B cell (primary cell): ENCODE results near the gene UBE2R2. TPM values are rescaled to one million over a fixed set of nuclear protein-coding genes. Genes with fewer than 3 reads are reported as not detected.

Experiments used
- ATAC-seq: fragments of 200-7000 bp; cut with Tn5 transposase; one replicate; pipeline ENCODE4 v1.10.0; 2021; ENCODE audit warnings: low read depth, mild to moderate bottlenecking, moderate number of reproducible peaks, moderate library complexity
- CTCF ChIA-PET: fragments of 350-600 bp; sonication (Branson Sonifier 250); formaldehyde crosslinking; loops from one replicate; lab custom pipeline; 2021; ENCODE audit warnings: antibody characterized with exemption, inconsistent platforms; lab: Charles Lee
- POLR2A ChIA-PET: fragments of 350-600 bp; sonication (Branson Sonifier 250); formaldehyde crosslinking; loops from one replicate; lab custom pipeline; 2021; ENCODE audit warnings: antibody characterized with exemption; lab: Charles Lee
- DNase-seq: peaks from one replicate; pipeline ENCODE4 v3.0.0; 2013
- H2AFZ ChIP-seq: 2 replicates; pipeline ENCODE4 v1.6.1; 2012; ENCODE audit warnings: mild to moderate bottlenecking, low read depth, low read length; ENCODE audit not compliant: insufficient read depth, poor library complexity, severe bottlenecking
- H3K27ac ChIP-seq, 2 donors: 1 replicate in 1 of 2; 2 replicates in 1 of 2; pipeline ENCODE4 v1.5.1; 2012 to 2013; ENCODE audit warnings: low read length in 2 of 2, mild to moderate bottlenecking in 2 of 2, moderate library complexity in 1 of 2
- H3K27me3 ChIP-seq, 4 experiments: fragments of 200-600 bp in 1 of 4; sonication (generic) in 1 of 4; replicated peaks in 1 of 4; 1 replicate in 2 of 4; 2 replicates in 2 of 4; pipeline versions ENCODE4 v1.6.1 to v1.7.0; 2013 to 2016; ENCODE audit warnings: low read length in 3 of 4, mild to moderate bottlenecking in 2 of 4, mixed read lengths in 1 of 4, moderate library complexity in 1 of 4; ENCODE audit not compliant: insufficient read depth in 4 of 4, control insufficient read depth in 3 of 4; ENCODE audit errors: control extremely low read depth in 1 of 4
- H3K36me3 ChIP-seq, 2 experiments: replicated peaks in 1 of 2; 1 replicate in 1 of 2; 2 replicates in 1 of 2; pipeline versions ENCODE4 v1.6.1 to v1.7.1; 2013; ENCODE audit warnings: low read length in 1 of 2; ENCODE audit not compliant: insufficient read depth in 2 of 2, control insufficient read depth in 1 of 2; ENCODE audit errors: control extremely low read depth in 1 of 2, extremely low read depth in 1 of 2
- H3K4me1 ChIP-seq, 2 donors: fragments of 200-600 bp in 1 of 2; sonication (generic) in 1 of 2; 1 replicate in 1 of 2; 2 replicates in 1 of 2; pipeline versions ENCODE4 v1.5.1 to v1.6.1; 2013 to 2017; ENCODE audit warnings: low read length in 2 of 2; ENCODE audit not compliant: control insufficient read depth in 2 of 2, insufficient read depth in 2 of 2
- H3K4me2 ChIP-seq: replicated peaks from 2 replicates; pipeline ENCODE3; 2012; ENCODE audit warnings: mild to moderate bottlenecking, low read depth, low read length; ENCODE audit not compliant: poor library complexity, severe bottlenecking
- H3K4me3 ChIP-seq, 5 experiments: fragments of 200-600 bp in 1 of 5; sonication (generic) in 1 of 5; 1 replicate in 3 of 5; 2 replicates in 2 of 5; pipeline versions ENCODE4 v1.5.1 to v1.7.0; 2011 to 2016; ENCODE audit warnings: low read length in 4 of 5, mild to moderate bottlenecking in 4 of 5, low read depth in 2 of 5, control low read depth in 1 of 5, moderate library complexity in 1 of 5; ENCODE audit not compliant: insufficient read depth in 1 of 5; ENCODE audit errors: control extremely low read depth in 1 of 5, extremely low read depth in 1 of 5
- H3K79me2 ChIP-seq: fragments of 200-600 bp; sonication (generic); one replicate; pipeline ENCODE4 v1.6.0; 2016; ENCODE audit warnings: low read length; ENCODE audit not compliant: control insufficient read depth, insufficient read depth
- H3K9ac ChIP-seq: fragments of 200-600 bp; sonication (generic); 2 replicates; pipeline ENCODE4 v1.6.1; 2017; ENCODE audit warnings: mild to moderate bottlenecking, low read length, moderate library complexity
- H3K9me3 ChIP-seq, 3 donors: one replicate each; pipeline versions ENCODE4 v1.6.1 to v1.7.1; 2013; ENCODE audit warnings: low read length in 2 of 3; ENCODE audit not compliant: control insufficient read depth in 2 of 3, insufficient read depth in 1 of 3; ENCODE audit errors: control extremely low read depth in 1 of 3
- H4K20me1 ChIP-seq: 2 replicates; pipeline ENCODE4 v1.6.0; 2012; ENCODE audit warnings: mild to moderate bottlenecking, low read length; ENCODE audit not compliant: insufficient read depth, control insufficient read depth, poor library complexity, severe bottlenecking
- H3K27ac Mint-ChIP-seq: one replicate; pipeline ENCODE4 v1.8.0; 2021; ENCODE audit warnings: mixed read lengths
- H3K27me3 Mint-ChIP-seq: one replicate; pipeline ENCODE4 v1.8.0; 2021; ENCODE audit warnings: mixed read lengths
- H3K4me1 Mint-ChIP-seq: one replicate; pipeline ENCODE4 v1.8.0; 2021; ENCODE audit warnings: mixed read lengths
- H3K4me3 Mint-ChIP-seq: one replicate; pipeline ENCODE4 v1.8.0; 2021; ENCODE audit warnings: mixed read lengths
- H3K9me3 Mint-ChIP-seq: one replicate; pipeline ENCODE4 v1.8.0; 2022; ENCODE audit warnings: mixed read lengths; ENCODE audit not compliant: insufficient read depth
- CTCF ChIP-seq: fragments of 200-600 bp; IDR thresholded peaks from one replicate; pipeline ENCODE4 v1.8.0; 2022; ENCODE audit warnings: antibody characterized with exemption, mild to moderate bottlenecking
- EZH2 ChIP-seq: IDR thresholded peaks from 2 replicates; pipeline ENCODE4 v1.6.1; 2012; ENCODE audit warnings: borderline replicate concordance, low read depth, mild to moderate bottlenecking, moderate library complexity, low read length; ENCODE audit not compliant: insufficient read depth, poor library complexity, severe bottlenecking
- WGBS: methylation state at CpG from one replicate; pipeline ENCODE4 v1.1.5; 2013; ENCODE audit warnings: missing lambda C conversion rate; ENCODE audit not compliant: insufficient coverage; 5-methylcytosine and 5-hydroxymethylcytosine counted together
- intact Hi-C: fragments of 100-400 bp; cut with micrococcal nuclease; formaldehyde crosslinking; loops from one replicate; pipeline ENCODE4 v1.10.0; 2022
- polyA plus RNA-seq: library from polyadenylated mRNA; depleted of rRNA; stranded (reverse); fragments of >200 nt; gene quantifications from 2 replicates; pipeline ENCODE4 v1.2.3, GENCODE V29; 2012
- total RNA-seq, 2 donors: library from RNA; stranded (reverse); fragments of 120-200 nt in 1 of 2; gene quantifications; 1 replicate in 1 of 2; 2 replicates in 1 of 2; pipeline versions ENCODE4 v1.2.3 to v1.2.4, GENCODE V29; 2013 to 2022

The UBE2R2 gene
- total and polyA plus RNA-seq, 2 donors (not counting 1 experiment from before 2014, with no cell fraction given) = 18.9 to 48.8 TPM

GRCh38 chr9:33950371-33950770, 133.4 kb downstream of the UBE2R2 start:
- Mint-ChIP-seq H3K27me3 (no peaks in the 10 kb centered on the region), H3K4me1 (no peaks in the 10 kb centered on the region), H3K9me3 (no peaks in the 10 kb centered on the region), H3K27ac (no peak overlapping the region), H3K4me3 (no peak overlapping the region)
- Histone ChIP-seq H3K9me3 (no peaks in the 10 kb centered on the region), H3K27me3 (no peaks in the 10 kb centered on the region), H3K79me2 (no peaks in the 10 kb centered on the region), H3K36me3 (peaks cover 3 to 17% of the 10 kb centered on the region in 2 experiments), H4K20me1 (no peaks in the 10 kb centered on the region), H3K9ac (no peak overlapping the region), H3K4me2 (no peak overlapping the region), H3K27ac (no peak overlapping the region), H3K4me3 (no peak overlapping the region), H3K4me1 (no peaks in the 10 kb centered on the region), H2AFZ (no peak overlapping the region)
- ATAC-seq = no peak
- intact Hi-C loops = no loop called here
- ChIA-PET CTCF (interaction anchor here (1.0 kb wide), 1 partner anchor 397 kb away, joined by 4 read pairs; no protein-coding TSS in a partner anchor), POLR2A (interaction anchor here (0.7 kb wide), 1 partner anchor 840 kb away, joined by 5 read pairs; no protein-coding TSS in a partner anchor)
- WGBS = no CpG with 5 or more reads among the region's 1 CpG
- DNase-seq = no peak
- TF ChIP-seq EZH2 (no peak), CTCF (no peak)

- ChIA-PET POLR2A (no interaction called here), CTCF (interaction anchor here (0.7 kb wide), 1 partner anchor 27 kb away, joined by 3 read pairs; no protein-coding TSS in a partner anchor)
- Mint-ChIP-seq H3K4me1 (no peaks in the 10 kb centered on the region), H3K27me3 (no peaks in the 10 kb centered on the region), H3K4me3 (no peak overlapping the region), H3K9me3 (no peaks in the 10 kb centered on the region), H3K27ac (no peak overlapping the region)
- no peak for ATAC-seq
- no peaks in the 10 kb centered on the region for H3K4me1 ChIP-seq
- H3K27me3 ChIP-seq = no peaks in the 10 kb centered on the region
- intact Hi-C loops = no loop called here
- no peak overlapping the region for H3K4me3 ChIP-seq
- peaks cover under 1 to 14% of the 10 kb centered on the region in 2 experiments for H3K36me3 ChIP-seq
- no peak overlapping the region for H3K9ac ChIP-seq
- H3K79me2 ChIP-seq = no peaks in the 10 kb centered on the region
- H3K4me2 ChIP-seq = no peak overlapping the region
- no peak overlapping the region for H3K27ac ChIP-seq
- no peaks in the 10 kb centered on the region for H4K20me1 ChIP-seq
- DNase-seq = no peak
- H2AFZ ChIP-seq = no peak overlapping the region
- H3K9me3 ChIP-seq = no peaks in the 10 kb centered on the region
- WGBS = no CpG with 5 or more reads among the region's 2 CpGs
- TF ChIP-seq CTCF (no peak), EZH2 (no peak)
Measured at GRCh38 chr9:33952066-33952465, 135.1 kb downstream of the UBE2R2 start.
